Tongue (tissue), 2 donors: Measurements from ENCODE around the gene GRAMD1B. TPM values are rescaled to one million over a fixed set of nuclear protein-coding genes. Genes with fewer than 3 reads are reported as not detected.

ENCODE experiments used
- DNase-seq: peaks from one replicate; pipeline ENCODE4 v3.0.0-alpha.2; 2015
- total RNA-seq: library from RNA; depleted of rRNA; stranded (reverse); fragments of >200 nt; gene quantifications from one replicate; pipeline ENCODE4 v1.2.3, GENCODE V29; 2014

GRAMD1B gene
- total RNA-seq, 1 donor from 2014 or later = 9.7 TPM

GRCh38 chr11:123409456-123410217 is 20.4 kb upstream of the GRAMD1B start:
- DNase-seq = no peak

GRCh38 chr11:123410218-123410549 is 19.9 kb upstream of the GRAMD1B start:
- no peak for DNase-seq

GRCh38 chr11:123413636-123414035 is 16.4 kb upstream of the GRAMD1B start:
- no peak for DNase-seq

- DNase-seq = no peak
Observed at GRCh38 chr11:123416566-123416965, 13.5 kb upstream of the GRAMD1B start.

GRCh38 chr11:123418351-123419114 is 11.5 kb upstream of the GRAMD1B start:
- no peak for DNase-seq

- DNase-seq = no peak
Observed at GRCh38 chr11:123419731-123420452, 10.2 kb upstream of the GRAMD1B start.

GRCh38 chr11:123421589-123421988 is 8.5 kb upstream of the GRAMD1B start:
- no peak for DNase-seq

GRCh38 chr11:123425367-123425766 is 4.7 kb upstream of the GRAMD1B start:
- DNase-seq = no peak

- peak; percentile 49 for DNase-seq
Observed at GRCh38 chr11:123426789-123427188, 3.3 kb upstream of the GRAMD1B start.

GRCh38 chr11:123427405-123427804 is 2.7 kb upstream of the GRAMD1B start:
- DNase-seq = peak; percentile 55

- DNase-seq = peak; percentile 31
Observed at GRCh38 chr11:123428116-123428715, 1.9 kb upstream of the GRAMD1B start.

GRCh38 chr11:123429336-123429735 is 733 bp upstream of the GRAMD1B start:
- no peak for DNase-seq

- peak; percentile 63 for DNase-seq
Observed at GRCh38 chr11:123430721-123431497, 840 bp downstream of the GRAMD1B start.

GRCh38 chr11:123431619-123432018 is 1.6 kb downstream of the GRAMD1B start:
- no peak for DNase-seq

GRCh38 chr11:123434262-123434661 is 4.2 kb downstream of the GRAMD1B start:
- no peak for DNase-seq

- no peak for DNase-seq
Observed at GRCh38 chr11:123434911-123435310, 4.8 kb downstream of the GRAMD1B start.

GRCh38 chr11:123437236-123437979 is 7.3 kb downstream of the GRAMD1B start:
- no peak for DNase-seq

GRCh38 chr11:123438131-123438627 is 8.1 kb downstream of the GRAMD1B start:
- DNase-seq = no peak

- DNase-seq = no peak
Observed at GRCh38 chr11:123439616-123440015, 9.5 kb downstream of the GRAMD1B start.

- DNase-seq = no peak
Observed at GRCh38 chr11:123441161-123441560, 11.1 kb downstream of the GRAMD1B start.
